Hippocampal formation (tissue), 2 donors: ENCODE data around the gene HELZ.
"Not testable (repeated sequence)": the region's sequence is repeated elsewhere in the genome, so short reads cannot be mapped to it uniquely, and the experiment has no call there.

Source experiments
- DNase-seq, 2 donors: peaks; one replicate each; lab custom pipeline; 2025; lab: John Stamatoyannopoulos, UW

The HELZ gene

GRCh38 chr17:67145183-67145805 lies 99.7 kb downstream of the HELZ start:
- DNase-seq, result no peak

- DNase-seq, result no peak
Measured at GRCh38 chr17:67143318-67143717, 101.7 kb downstream of the HELZ start.

- DNase-seq, result not testable (repeated sequence)
Measured at GRCh38 chr17:67142030-67142429, 103.0 kb downstream of the HELZ start.

GRCh38 chr17:67139784-67140665 lies 105.0 kb downstream of the HELZ start:
- no peak for DNase-seq

- no peak for DNase-seq
Measured at GRCh38 chr17:67139289-67139688, 105.7 kb downstream of the HELZ start.

GRCh38 chr17:67138392-67138791 lies 106.6 kb downstream of the HELZ start:
- DNase-seq, result peak; percentile 13 to 41

GRCh38 chr17:67137860-67138259 lies 107.1 kb downstream of the HELZ start:
- DNase-seq, result no peak

- DNase-seq, result no peak
Measured at GRCh38 chr17:67137026-67137370, 108.0 kb downstream of the HELZ start.

GRCh38 chr17:67136191-67137025 lies 108.6 kb downstream of the HELZ start:
- no peak for DNase-seq

GRCh38 chr17:67133161-67133560 lies 111.8 kb downstream of the HELZ start:
- no peak for DNase-seq

GRCh38 chr17:67132366-67132765 lies 112.6 kb downstream of the HELZ start:
- DNase-seq, result no peak

GRCh38 chr17:67130768-67131167 lies 114.2 kb downstream of the HELZ start:
- no peak for DNase-seq

GRCh38 chr17:67129283-67129682 lies 115.7 kb downstream of the HELZ start:
- no peak for DNase-seq

GRCh38 chr17:67128700-67129099 lies 116.3 kb downstream of the HELZ start:
- no peak for DNase-seq

- no peak for DNase-seq
Measured at GRCh38 chr17:67127925-67128324, 117.1 kb downstream of the HELZ start.

- no peak for DNase-seq
Measured at GRCh38 chr17:67126983-67127382, 118.0 kb downstream of the HELZ start.

- not testable (repeated sequence) for DNase-seq
Measured at GRCh38 chr17:67126543-67126942, 118.5 kb downstream of the HELZ start.

- no peak for DNase-seq
Measured at GRCh38 chr17:67125924-67126323, 119.1 kb downstream of the HELZ start.

GRCh38 chr17:67125417-67125816 lies 119.6 kb downstream of the HELZ start:
- DNase-seq, result no peak

GRCh38 chr17:67124450-67125148 lies 120.4 kb downstream of the HELZ start:
- DNase-seq, result no peak

GRCh38 chr17:67123699-67124098 lies 121.3 kb downstream of the HELZ start:
- DNase-seq, result no peak

GRCh38 chr17:67121316-67121891 lies 123.6 kb downstream of the HELZ start:
- DNase-seq, result no peak
